Erythroblast (primary cell): Measurements from ENCODE around the gene GAS5.
A peak's percentile ranks its signal among the peaks of the same experiment; 100 is the strongest.
"Not testable (repeated sequence)": the region's sequence is repeated elsewhere in the genome, so short reads cannot be mapped to it uniquely, and the experiment has no call there.

Experiments used
- DNase-seq, 2 experiments: peaks; one replicate each; lab custom pipeline; 2025; lab: John Stamatoyannopoulos, UW
- GATA1 ChIP-seq: IDR thresholded peaks from 2 replicates; pipeline ENCODE4 v1.6.1; 2011; ENCODE audit warnings: low read depth, mild to moderate bottlenecking, control low read depth, low read length, moderate library complexity
- POLR2A ChIP-seq: IDR thresholded peaks from 2 replicates; pipeline ENCODE4 v1.6.1; 2011; ENCODE audit warnings: mild to moderate bottlenecking, low read length

The GAS5 gene

GRCh38 chr1:173886746-173887611 lies 19.2 kb upstream of the GAS5 start:
- TF ChIP-seq POLR2A (no peak), GATA1 (no peak)
- DNase-seq, result no peak

GRCh38 chr1:173884701-173885100 lies 16.9 kb upstream of the GAS5 start:
- no peak for TF ChIP-seq POLR2A
- no peak for TF ChIP-seq GATA1
- DNase-seq, result no peak

GRCh38 chr1:173881117-173881516 lies 13.3 kb upstream of the GAS5 start:
- DNase-seq, result not testable (repeated sequence)

- no peak for DNase-seq
- no peak for TF ChIP-seq GATA1
- TF ChIP-seq POLR2A, result no peak
Observed at GRCh38 chr1:173878251-173878650, 10.5 kb upstream of the GAS5 start.

GRCh38 chr1:173876732-173877131 lies 8.9 kb upstream of the GAS5 start:
- TF ChIP-seq GATA1 (no peak), POLR2A (no peak)
- no peak for DNase-seq

- no peak for TF ChIP-seq GATA1
- no peak for DNase-seq
Observed at GRCh38 chr1:173871500-173871899, 3.7 kb upstream of the GAS5 start.

GRCh38 chr1:173871091-173871490 lies 3.3 kb upstream of the GAS5 start:
- TF ChIP-seq POLR2A (no peak), GATA1 (no peak)

GRCh38 chr1:173870252-173871075 lies 2.7 kb upstream of the GAS5 start:
- TF ChIP-seq POLR2A (peak; percentile 34), GATA1 (no peak)
- DNase-seq, result peak; percentile 43 to 73

More at GRCh38 chr1:173871091-173871490, 3.3 kb upstream of the GAS5 start:
- no peak for DNase-seq

GRCh38 chr1:173869021-173869359 lies 1.2 kb upstream of the GAS5 start:
- TF ChIP-seq GATA1 (no peak), POLR2A (no peak)
- DNase-seq, result peak in 1 of 2 experiments; percentile 49

- DNase-seq, result peak; percentile 87 to 88
- TF ChIP-seq GATA1, result no peak
- no peak for TF ChIP-seq POLR2A
Observed at GRCh38 chr1:173868266-173869020, 654 bp upstream of the GAS5 start, which contains the start of gene ZBTB37. Gene ZBTB37, plus strand, starts transcription at chr1:173868380. Its CDS starts 1,846 bp downstream, at chr1:173870226.

GRCh38 chr1:173867141-173867752 lies 542 bp downstream of the GAS5 start:
- no peak for TF ChIP-seq GATA1
- no peak for TF ChIP-seq POLR2A
- DNase-seq, result no peak

- TF ChIP-seq POLR2A (no peak), GATA1 (no peak)
- peak; percentile 27 to 52 for DNase-seq
Observed at GRCh38 chr1:173866413-173867115, 1.2 kb downstream of the GAS5 start.

- peak; percentile 22 to 39 for DNase-seq
- TF ChIP-seq GATA1, result no peak
- TF ChIP-seq POLR2A, result no peak
Observed at GRCh38 chr1:173865468-173866164, 2.2 kb downstream of the GAS5 start.
